SK-N-SH (cell line): Measurements from ENCODE around the gene ZMIZ1.

Experiments
- CHD2 ChIP-seq: fragments of 150-350 bp; IDR thresholded peaks from 2 replicates; pipeline ENCODE4 v1.6.1; 2018; ENCODE audit warnings: low read length; ENCODE audit not compliant: partially characterized antibody
- CTCF ChIP-seq: fragments of 200-600 bp; sonication (generic); IDR thresholded peaks from 2 replicates; pipeline ENCODE4 v1.6.1; 2017; ENCODE audit warnings: antibody characterized with exemption, mild to moderate bottlenecking, moderate library complexity
- MAX ChIP-seq: IDR thresholded peaks from 2 replicates; pipeline ENCODE4 v1.4.0; 2012; ENCODE audit warnings: low read depth
- NFIC ChIP-seq: IDR thresholded peaks from 2 replicates; pipeline ENCODE4 v1.4.0; 2012; ENCODE audit warnings: borderline replicate concordance
- POLR2AphosphoS5 ChIP-seq: IDR thresholded peaks from 2 replicates; pipeline ENCODE4 v1.6.1; 2012; ENCODE audit warnings: low read depth, low read length
- RCOR1 ChIP-seq: fragments of 150-350 bp; IDR thresholded peaks from 2 replicates; pipeline ENCODE4 v1.6.1; 2017; ENCODE audit warnings: antibody characterized with exemption, low read length
- REST ChIP-seq: IDR thresholded peaks from 2 replicates; pipeline ENCODE4 v1.6.1; 2012; ENCODE audit warnings: mild to moderate bottlenecking, low read depth, low read length, moderate library complexity
- RFX5 ChIP-seq: IDR thresholded peaks from 2 replicates; pipeline ENCODE4 v1.6.1; 2012; ENCODE audit warnings: mild to moderate bottlenecking, improper control_type of control experiment, low read length
- SMC3 ChIP-seq: IDR thresholded peaks from 2 replicates; pipeline ENCODE4 v1.6.1; 2012; ENCODE audit warnings: low read depth, low read length, improper control_type of control experiment
- USF1 ChIP-seq: IDR thresholded peaks from 2 replicates; pipeline ENCODE4 v1.4.0; 2012; ENCODE audit warnings: low read depth, borderline replicate concordance
- USF2 ChIP-seq: fragments of 150-350 bp; IDR thresholded peaks from 2 replicates; pipeline ENCODE4 v1.6.1; 2017; ENCODE audit warnings: antibody characterized with exemption, low read length, low read depth, borderline replicate concordance

- TF ChIP-seq CTCF = peak; percentile 14; the same call in 1 of the 2 replicates
- no peak for TF ChIP-seq POLR2AphosphoS5
- TF ChIP-seq REST = no peak
- TF ChIP-seq MAX = no peak
- TF ChIP-seq SMC3 = peak; percentile 33; the same call in 1 of the 2 replicates
- no peak for TF ChIP-seq USF1
- no peak for TF ChIP-seq RCOR1
- peak; percentile 91 for TF ChIP-seq CHD2
- TF ChIP-seq RFX5 = no peak
- TF ChIP-seq USF2 = no peak
- peak; percentile 73 for TF ChIP-seq NFIC
Observed at GRCh38 chr10:79129361-79129997, 60.7 kb downstream of the ZMIZ1 start.
